ELR (cell line): ENCODE results near the gene FBXL7.

Experiments used
- DNase-seq: peaks from one replicate; pipeline ENCODE4 v3.0.0-alpha.2; 2015; ENCODE audit warnings: low read depth

Gene FBXL7

GRCh38 chr5:15544039-15544438 is 44.1 kb downstream of the FBXL7 start:
- DNase-seq = no peak

- DNase-seq = no peak
Observed at GRCh38 chr5:15545082-15545481, 45.1 kb downstream of the FBXL7 start.

- no peak for DNase-seq
Observed at GRCh38 chr5:15547261-15547839, 47.4 kb downstream of the FBXL7 start.

- DNase-seq = no peak
Observed at GRCh38 chr5:15549961-15550360, 50.0 kb downstream of the FBXL7 start.

- no peak for DNase-seq
Observed at GRCh38 chr5:15550502-15551112, 50.6 kb downstream of the FBXL7 start.

- no peak for DNase-seq
Observed at GRCh38 chr5:15551113-15551504, 51.1 kb downstream of the FBXL7 start.

- DNase-seq = no peak
Observed at GRCh38 chr5:15554542-15554941, 54.6 kb downstream of the FBXL7 start.

- no peak for DNase-seq
Observed at GRCh38 chr5:15555176-15555575, 55.2 kb downstream of the FBXL7 start.

- no peak for DNase-seq
Observed at GRCh38 chr5:15558240-15558639, 58.3 kb downstream of the FBXL7 start.

GRCh38 chr5:15558681-15559080 is 58.7 kb downstream of the FBXL7 start:
- no peak for DNase-seq

GRCh38 chr5:15560421-15560820 is 60.4 kb downstream of the FBXL7 start:
- DNase-seq = peak; percentile 3

- DNase-seq = no peak
Observed at GRCh38 chr5:15564523-15564922, 64.5 kb downstream of the FBXL7 start.

GRCh38 chr5:15564957-15565356 is 65.0 kb downstream of the FBXL7 start:
- no peak for DNase-seq

- peak; percentile 22 for DNase-seq
Observed at GRCh38 chr5:15566306-15566705, 66.3 kb downstream of the FBXL7 start.

- DNase-seq = peak; percentile 26
Observed at GRCh38 chr5:15566789-15567188, 66.8 kb downstream of the FBXL7 start.

GRCh38 chr5:15570491-15570890 is 70.5 kb downstream of the FBXL7 start:
- DNase-seq = no peak

- DNase-seq = no peak
Observed at GRCh38 chr5:15571081-15571480, 71.1 kb downstream of the FBXL7 start.

- no peak for DNase-seq
Observed at GRCh38 chr5:15571618-15572017, 71.6 kb downstream of the FBXL7 start.

- DNase-seq = peak; percentile 17
Observed at GRCh38 chr5:15573590-15573989, 73.6 kb downstream of the FBXL7 start.

- no peak for DNase-seq
Observed at GRCh38 chr5:15574128-15574527, 74.1 kb downstream of the FBXL7 start.

- no peak for DNase-seq
Observed at GRCh38 chr5:15574806-15575325, 74.9 kb downstream of the FBXL7 start.

GRCh38 chr5:15575666-15576065 is 75.7 kb downstream of the FBXL7 start:
- no peak for DNase-seq

GRCh38 chr5:15577132-15577531 is 77.2 kb downstream of the FBXL7 start:
- no peak for DNase-seq

- no peak for DNase-seq
Observed at GRCh38 chr5:15577831-15578230, 77.9 kb downstream of the FBXL7 start.
